ENCODE data around the gene CRLF1. TPM values are rescaled to one million over a fixed set of nuclear protein-coding genes. Genes with fewer than 3 reads are reported as not detected.

Gene CRLF1, protein sequence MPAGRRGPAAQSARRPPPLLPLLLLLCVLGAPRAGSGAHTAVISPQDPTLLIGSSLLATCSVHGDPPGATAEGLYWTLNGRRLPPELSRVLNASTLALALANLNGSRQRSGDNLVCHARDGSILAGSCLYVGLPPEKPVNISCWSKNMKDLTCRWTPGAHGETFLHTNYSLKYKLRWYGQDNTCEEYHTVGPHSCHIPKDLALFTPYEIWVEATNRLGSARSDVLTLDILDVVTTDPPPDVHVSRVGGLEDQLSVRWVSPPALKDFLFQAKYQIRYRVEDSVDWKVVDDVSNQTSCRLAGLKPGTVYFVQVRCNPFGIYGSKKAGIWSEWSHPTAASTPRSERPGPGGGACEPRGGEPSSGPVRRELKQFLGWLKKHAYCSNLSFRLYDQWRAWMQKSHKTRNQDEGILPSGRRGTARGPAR
- polyA plus RNA-seq (ENCODE audit: insufficient read length in 4 of 4), result 1 to 10 TPM; 3.0 to 7.5 (median 4.1) TPM

GRCh38 chr19:18606281-18607225 is at the start of gene CRLF1:
CRLF1 (minus strand) TSS chr19:18606799; CDS start chr19:18606656, 143 bp downstream.
- DNase-seq (ENCODE audit: low read depth in 4 of 4, low spot score in 3 of 4), result no peak

GRCh38 chr19:18655173-18655844 is 48.7 kb upstream of the CRLF1 start:
- no peak for DNase-seq (ENCODE audit: low read depth in 4 of 4, low spot score in 3 of 4)

- DNase-seq (ENCODE audit: low read depth in 4 of 4, low spot score in 3 of 4), result no peak
Observed at GRCh38 chr19:18654469-18654868, 47.9 kb upstream of the CRLF1 start.

DNA sequence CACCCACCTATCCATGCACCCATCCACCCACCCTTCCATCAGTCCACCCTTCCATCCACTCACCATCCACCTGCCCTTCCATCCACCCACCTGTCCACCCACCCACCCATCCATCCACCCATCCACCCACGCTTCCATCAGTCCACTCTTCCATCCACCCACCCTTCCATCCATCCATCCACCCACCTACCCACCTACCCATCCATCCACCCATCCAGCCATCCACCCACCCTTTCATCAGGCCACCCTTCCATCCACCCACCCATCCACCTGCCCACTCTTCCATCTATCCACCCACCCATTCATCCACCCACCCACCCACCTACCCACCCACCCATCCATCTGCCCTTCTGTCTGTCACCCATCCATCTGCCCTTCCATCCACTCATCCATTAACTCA is 47.3 kb upstream of the CRLF1 start:
- DNase-seq (ENCODE audit: low read depth in 4 of 4, low spot score in 3 of 4), result no peak

DNA sequence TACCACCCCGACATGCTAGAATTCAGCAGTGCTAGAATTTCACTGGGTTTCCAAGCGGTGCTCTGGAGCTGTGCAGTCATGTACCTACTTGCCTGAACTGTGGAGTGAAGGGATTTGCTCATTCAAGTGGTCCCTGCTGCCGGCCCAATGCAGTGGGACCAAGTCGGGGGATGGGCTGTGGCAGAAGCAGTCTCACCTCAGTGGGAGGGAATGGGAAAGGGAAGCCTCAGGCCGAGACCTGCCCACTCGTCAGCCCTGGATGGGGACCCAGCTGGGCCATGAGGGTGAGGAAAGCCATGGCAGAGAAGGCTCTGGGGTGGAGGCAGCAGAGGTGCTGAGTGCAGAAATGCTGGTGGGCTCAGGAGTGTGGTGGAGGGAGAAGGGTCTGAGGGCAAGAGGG is 45.1 kb upstream of the CRLF1 start:
- no peak for DNase-seq (ENCODE audit: low read depth in 4 of 4, low spot score in 3 of 4)

- DNase-seq (ENCODE audit: low read depth in 4 of 4, low spot score in 3 of 4), result no peak
Observed at GRCh38 chr19:18651300-18651699, 44.7 kb upstream of the CRLF1 start.

GRCh38 chr19:18650468-18651041 is 44.0 kb upstream of the CRLF1 start:
- DNase-seq (ENCODE audit: low read depth in 4 of 4, low spot score in 3 of 4), result no peak

GRCh38 chr19:18650021-18650390 is 43.4 kb upstream of the CRLF1 start:
- no peak for DNase-seq (ENCODE audit: low read depth in 4 of 4, low spot score in 3 of 4)

GRCh38 chr19:18649371-18650020 is 42.9 kb upstream of the CRLF1 start:
- no peak for DNase-seq (ENCODE audit: low read depth in 4 of 4, low spot score in 3 of 4)

GRCh38 chr19:18648973-18649315 is 42.3 kb upstream of the CRLF1 start:
- DNase-seq (ENCODE audit: low read depth in 4 of 4, low spot score in 3 of 4), result no peak

DNA sequence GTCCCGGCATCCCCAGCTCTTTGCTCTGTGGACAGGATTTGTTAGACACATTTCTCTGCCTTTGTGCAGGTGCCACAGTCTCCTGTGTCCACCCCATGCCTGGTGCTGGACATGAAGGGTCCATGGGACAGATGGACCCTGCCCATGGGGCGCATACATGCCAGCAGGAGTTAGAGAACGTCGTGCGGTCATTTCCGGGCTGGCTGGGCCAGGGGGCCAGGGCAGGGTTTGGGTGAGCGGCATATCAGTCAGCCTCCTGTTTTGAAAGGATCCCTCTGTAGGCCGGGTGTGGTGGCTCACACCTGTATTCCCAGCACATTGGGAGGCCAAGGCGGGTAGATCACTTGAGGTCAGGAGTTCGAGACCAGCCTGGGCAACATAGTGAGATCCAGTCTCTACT is 41.2 kb upstream of the CRLF1 start:
- DNase-seq (ENCODE audit: low read depth in 4 of 4, low spot score in 3 of 4), result no peak

GRCh38 chr19:18647371-18647767 is 40.8 kb upstream of the CRLF1 start:
- DNase-seq (ENCODE audit: low read depth in 4 of 4, low spot score in 3 of 4), result no peak

DNA sequence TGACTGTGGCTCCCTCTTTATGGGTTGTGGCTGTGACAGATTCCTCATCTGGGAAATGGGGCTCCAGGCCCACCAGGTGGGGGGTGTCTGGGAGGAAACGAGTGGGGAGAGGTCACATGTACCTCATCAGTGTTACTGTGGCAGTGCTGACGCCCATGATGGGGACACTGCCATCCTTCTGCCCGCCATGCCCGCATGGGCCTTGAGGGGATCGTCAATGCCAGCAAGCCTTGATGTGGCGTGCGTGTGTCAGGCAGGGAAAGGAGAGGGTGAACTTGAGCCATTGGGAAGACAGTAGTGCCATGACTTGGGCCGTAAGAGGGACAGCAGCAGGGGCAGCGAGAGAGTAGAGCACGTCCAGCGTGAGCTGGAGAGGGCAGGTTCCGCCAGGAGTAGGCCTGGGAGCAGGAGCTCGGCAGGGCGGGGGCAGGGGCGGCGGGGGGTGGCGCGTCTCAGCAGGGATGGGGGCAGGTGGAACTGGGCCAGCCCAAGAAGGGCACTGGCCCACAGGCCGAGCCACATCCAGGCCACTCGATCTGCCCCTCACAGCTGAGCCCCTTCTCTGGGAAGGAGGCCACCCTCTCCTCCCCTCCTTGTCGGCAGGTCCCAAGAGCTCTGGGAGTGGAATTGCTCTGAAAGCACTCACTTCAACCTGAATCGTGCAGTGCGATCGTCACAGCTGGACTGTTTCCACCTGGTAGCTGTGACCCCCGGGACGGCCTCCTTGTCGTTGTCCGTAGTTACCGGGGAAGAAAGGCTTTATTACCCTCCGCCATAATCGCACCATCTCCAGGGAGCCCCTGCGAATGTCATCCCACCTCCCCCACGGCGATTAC is 40.2 kb upstream of the CRLF1 start:
- DNase-seq (ENCODE audit: low read depth in 4 of 4, low spot score in 3 of 4), result no peak

GRCh38 chr19:18645035-18645511 is 38.5 kb upstream of the CRLF1 start:
- DNase-seq (ENCODE audit: low read depth in 4 of 4, low spot score in 3 of 4), result no peak

GRCh38 chr19:18644196-18645034 is 37.8 kb upstream of the CRLF1 start:
- DNase-seq (ENCODE audit: low read depth in 4 of 4, low spot score in 3 of 4), result no peak

- no peak for DNase-seq (ENCODE audit: low read depth in 4 of 4, low spot score in 3 of 4)
Observed at GRCh38 chr19:18639706-18640243, 33.2 kb upstream of the CRLF1 start.

DNA sequence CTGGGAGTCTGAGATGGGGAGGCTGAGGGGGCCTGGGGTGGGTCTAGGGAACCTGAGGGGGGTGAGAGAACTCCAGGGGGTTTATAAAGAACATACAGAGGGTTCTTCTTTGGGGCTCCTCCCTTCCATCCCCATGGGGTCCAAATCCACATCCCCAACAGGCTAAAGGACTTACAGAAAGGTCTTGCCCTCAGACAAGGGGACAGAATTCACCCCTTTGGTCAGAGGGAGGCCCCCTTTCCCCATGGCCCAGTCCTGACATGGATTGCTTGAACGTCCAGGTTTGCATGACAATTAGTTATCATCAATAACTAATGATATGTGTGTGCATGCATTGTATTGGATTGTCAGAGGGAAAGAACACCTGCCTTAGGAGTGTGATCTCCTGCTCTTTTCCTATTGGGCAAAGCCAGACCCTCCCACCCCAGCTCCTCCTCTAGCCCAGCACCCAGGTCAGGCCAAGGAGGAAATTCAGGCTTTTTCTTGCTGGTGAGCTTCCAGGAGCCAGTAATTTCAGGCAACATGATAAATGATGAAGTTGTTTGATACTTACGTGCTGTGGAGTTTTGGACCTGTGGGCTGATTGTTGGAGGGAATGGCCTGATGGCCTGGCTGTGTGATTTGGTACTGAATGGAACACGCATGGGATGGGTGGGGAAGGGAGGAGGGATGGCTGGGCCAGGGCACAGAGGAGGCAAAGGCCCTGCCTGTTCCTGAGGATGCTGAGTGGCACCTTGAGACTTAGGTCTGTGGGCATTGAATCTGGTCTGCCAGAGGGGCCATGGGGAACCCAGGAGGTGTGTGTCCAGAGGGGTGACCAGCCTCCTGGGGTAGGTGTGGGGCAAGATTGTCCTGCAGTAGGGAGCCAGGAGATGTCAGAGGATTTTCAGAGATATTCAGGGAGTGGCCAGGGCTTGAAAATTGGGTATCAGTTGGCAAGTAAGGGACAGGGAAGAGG is 31.4 kb upstream of the CRLF1 start:
- DNase-seq (ENCODE audit: low read depth in 4 of 4, low spot score in 3 of 4), result no peak
